RWPE2 (cell line): ENCODE measurements around the gene TRIM56.
"Not testable (repeated sequence)": the region's sequence is repeated elsewhere in the genome, so short reads cannot be mapped to it uniquely, and the experiment has no call there.

Experiments used
- ATAC-seq: fragments of 200-7000 bp; cut with Tn5 transposase; 3 replicates; pipeline ENCODE4 v1.9.1; 2021; ENCODE audit warnings: low read depth
- DNase-seq: peaks from one replicate; pipeline ENCODE4 v3.0.0-alpha.2; 2020; ENCODE audit warnings: low spot score
- H3K27ac ChIP-seq: fragments of 450-650 bp; 2 replicates; pipeline ENCODE4 v1.5.1; 2017; ENCODE audit warnings: mild to moderate bottlenecking; ENCODE audit not compliant: poor library complexity, severe bottlenecking
- H3K27me3 ChIP-seq: fragments of 250-450 bp; sonication (Bioruptor Pico); 2 replicates; pipeline ENCODE4 v1.5.1; 2021; ENCODE audit warnings: mild to moderate bottlenecking, moderate library complexity; ENCODE audit not compliant: insufficient read depth, poor library complexity, severe bottlenecking
- H3K36me3 ChIP-seq: fragments of 250-450 bp; sonication (Bioruptor Pico); 2 replicates; pipeline ENCODE4 v1.5.1; 2020; ENCODE audit warnings: low read depth, mild to moderate bottlenecking, moderate library complexity
- H3K4me1 ChIP-seq: fragments of 250-450 bp; sonication (Bioruptor Pico); 2 replicates; pipeline ENCODE4 v1.5.1; 2021; ENCODE audit warnings: mild to moderate bottlenecking, moderate library complexity; ENCODE audit not compliant: insufficient read depth, poor library complexity, severe bottlenecking
- H3K4me3 ChIP-seq: fragments of 250-450 bp; sonication (Bioruptor Pico); 2 replicates; pipeline ENCODE4 v1.5.1; 2021; ENCODE audit warnings: mild to moderate bottlenecking, moderate library complexity; ENCODE audit not compliant: severe bottlenecking
- H3K9me3 ChIP-seq: fragments of 250-450 bp; sonication (Bioruptor Pico); 2 replicates; pipeline ENCODE4 v1.5.1; 2021; ENCODE audit warnings: mild to moderate bottlenecking, moderate library complexity; ENCODE audit not compliant: severe bottlenecking
- TF ChIP-seq, protein P1 (sequence below): fragments of 450-650 bp; IDR thresholded peaks from one replicate; pipeline ENCODE4 v1.5.1; 2017; ENCODE audit warnings: mild to moderate bottlenecking, moderate library complexity; ENCODE audit not compliant: poor library complexity, severe bottlenecking

Gene TRIM56

DNA sequence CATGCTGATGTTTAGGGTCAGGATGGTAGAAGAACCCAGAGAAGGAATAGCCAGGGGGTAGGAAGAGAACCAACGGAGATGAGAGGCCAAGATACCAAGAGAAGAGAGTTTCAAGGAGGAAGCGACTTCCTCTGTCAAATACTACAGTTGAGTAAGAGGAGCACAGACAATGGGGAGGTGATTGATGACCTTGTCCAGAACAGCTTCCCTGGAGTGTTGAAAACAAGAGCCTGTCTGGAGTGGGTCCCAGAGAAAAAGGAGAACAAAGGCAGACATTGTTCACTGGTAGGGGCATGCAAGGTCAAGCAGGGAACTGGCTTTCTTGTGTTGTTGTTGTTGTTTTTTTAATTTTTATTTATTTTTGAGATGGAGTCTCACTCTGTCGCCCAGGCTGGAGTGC is 9.6 kb upstream of the TRIM56 start:
- DNase-seq (no peak), ATAC-seq (no peak)
- Histone ChIP-seq H3K4me3 (no peak overlapping the region), H3K36me3 (no peaks in the 10 kb centered on the region), H3K4me1 (no peaks in the 10 kb centered on the region), H3K27me3 (no peaks in the 10 kb centered on the region), H3K9me3 (no peaks in the 10 kb centered on the region), H3K27ac (no peak overlapping the region)
- TF ChIP-seq, protein P1, sequence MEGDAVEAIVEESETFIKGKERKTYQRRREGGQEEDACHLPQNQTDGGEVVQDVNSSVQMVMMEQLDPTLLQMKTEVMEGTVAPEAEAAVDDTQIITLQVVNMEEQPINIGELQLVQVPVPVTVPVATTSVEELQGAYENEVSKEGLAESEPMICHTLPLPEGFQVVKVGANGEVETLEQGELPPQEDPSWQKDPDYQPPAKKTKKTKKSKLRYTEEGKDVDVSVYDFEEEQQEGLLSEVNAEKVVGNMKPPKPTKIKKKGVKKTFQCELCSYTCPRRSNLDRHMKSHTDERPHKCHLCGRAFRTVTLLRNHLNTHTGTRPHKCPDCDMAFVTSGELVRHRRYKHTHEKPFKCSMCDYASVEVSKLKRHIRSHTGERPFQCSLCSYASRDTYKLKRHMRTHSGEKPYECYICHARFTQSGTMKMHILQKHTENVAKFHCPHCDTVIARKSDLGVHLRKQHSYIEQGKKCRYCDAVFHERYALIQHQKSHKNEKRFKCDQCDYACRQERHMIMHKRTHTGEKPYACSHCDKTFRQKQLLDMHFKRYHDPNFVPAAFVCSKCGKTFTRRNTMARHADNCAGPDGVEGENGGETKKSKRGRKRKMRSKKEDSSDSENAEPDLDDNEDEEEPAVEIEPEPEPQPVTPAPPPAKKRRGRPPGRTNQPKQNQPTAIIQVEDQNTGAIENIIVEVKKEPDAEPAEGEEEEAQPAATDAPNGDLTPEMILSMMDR, result no peak

DNA sequence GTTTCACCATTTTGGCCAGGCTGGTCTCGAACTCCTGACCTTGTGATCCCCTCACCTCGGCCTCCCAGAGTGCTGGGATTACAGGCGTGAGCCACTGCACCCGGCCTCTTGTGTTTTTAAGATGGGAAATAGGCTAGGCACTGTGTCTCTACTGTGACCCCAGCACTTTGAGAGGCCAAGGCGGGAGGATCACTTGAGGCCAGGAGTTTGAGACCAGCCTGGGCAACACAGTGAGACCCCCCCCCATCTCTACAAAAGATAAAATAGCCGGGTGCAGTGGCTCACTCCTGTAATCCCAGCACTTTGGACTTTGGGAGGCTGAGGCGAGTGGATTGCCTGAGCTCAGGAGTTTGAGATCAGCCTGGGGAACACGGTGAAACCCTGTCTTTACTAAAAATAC is 9.1 kb upstream of the TRIM56 start:
- not testable (repeated sequence) for ATAC-seq, DNase-seq, H3K36me3 ChIP-seq, H3K4me1 ChIP-seq, H3K9me3 ChIP-seq, H3K4me3 ChIP-seq, H3K27ac ChIP-seq, H3K27me3 ChIP-seq

DNA sequence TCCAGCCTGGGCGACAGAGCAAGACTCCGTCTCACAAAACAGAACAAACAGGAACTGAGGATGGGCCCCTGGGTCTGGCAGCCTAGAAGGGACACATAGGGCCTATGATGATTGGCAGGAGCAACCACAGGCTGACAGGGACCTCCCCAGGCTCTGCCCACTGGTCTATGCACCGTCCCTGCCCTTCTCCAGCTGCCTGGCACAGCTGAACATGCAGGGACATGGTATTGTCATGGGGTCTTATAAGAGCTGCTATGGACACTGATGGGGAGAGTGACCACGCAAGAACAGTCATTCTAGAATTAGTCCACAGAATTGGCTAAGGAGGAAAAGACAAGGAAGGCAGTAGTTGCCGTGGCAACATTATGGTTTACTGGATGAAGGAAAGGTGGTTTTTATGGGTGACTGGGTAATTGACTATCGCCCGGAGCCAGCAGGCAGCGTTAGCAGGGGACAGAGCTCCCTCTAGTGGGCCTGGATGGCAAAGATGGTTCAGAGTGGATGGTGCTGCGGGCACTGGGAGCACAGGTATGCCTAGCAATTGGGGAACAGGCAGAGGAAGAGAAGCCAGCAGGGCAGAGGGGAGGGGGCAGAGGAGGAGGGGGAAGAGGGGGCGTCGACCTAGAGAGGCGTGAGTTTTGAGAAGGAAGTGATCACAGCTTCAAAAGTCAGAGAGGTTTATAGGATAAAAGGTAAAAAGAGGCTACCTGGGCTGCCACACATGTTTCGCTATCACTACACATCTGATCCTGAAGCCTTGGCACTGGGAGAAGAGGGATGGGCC is 7.8 kb upstream of the TRIM56 start:
- no peaks in the 10 kb centered on the region for H3K9me3 ChIP-seq
- peak; percentile 78 for DNase-seq
- H3K4me1 ChIP-seq, result no peaks in the 10 kb centered on the region
- no peak overlapping the region for H3K4me3 ChIP-seq
- no peaks in the 10 kb centered on the region for H3K27me3 ChIP-seq
- ATAC-seq, result peak; percentile 99
- H3K27ac ChIP-seq, result no peak overlapping the region
- TF ChIP-seq, protein P1, result peak; percentile 95
- no peaks in the 10 kb centered on the region for H3K36me3 ChIP-seq

DNA sequence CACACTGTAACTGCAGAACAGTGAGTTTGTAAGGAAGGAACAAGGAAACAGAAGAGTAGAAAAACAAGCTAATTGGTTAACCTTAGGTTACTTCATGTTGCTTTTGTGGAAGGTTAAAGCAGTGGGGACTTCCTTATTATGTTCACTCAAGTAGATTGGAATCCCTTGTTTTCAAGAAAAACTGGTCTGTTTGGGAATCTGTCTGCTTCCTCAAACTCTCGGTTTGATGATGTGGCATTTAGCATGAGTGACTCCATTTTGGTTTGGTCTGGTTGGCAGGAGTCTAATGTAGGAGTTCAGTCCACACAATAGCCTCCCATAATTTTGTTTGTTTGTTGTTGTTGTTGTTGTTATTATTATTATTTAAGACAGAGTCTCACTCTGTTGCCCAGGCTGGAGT is 3.8 kb upstream of the TRIM56 start:
- no peaks in the 10 kb centered on the region for H3K27me3 ChIP-seq
- TF ChIP-seq, protein P1, result no peak
- H3K36me3 ChIP-seq, result no peaks in the 10 kb centered on the region; the same call in 1 of the 2 replicates
- no peak overlapping the region for H3K27ac ChIP-seq
- H3K4me1 ChIP-seq, result peaks cover 4% of the 10 kb centered on the region
- no peaks in the 10 kb centered on the region for H3K9me3 ChIP-seq
- ATAC-seq (no peak), DNase-seq (no peak)
- no peak overlapping the region for H3K4me3 ChIP-seq

DNA sequence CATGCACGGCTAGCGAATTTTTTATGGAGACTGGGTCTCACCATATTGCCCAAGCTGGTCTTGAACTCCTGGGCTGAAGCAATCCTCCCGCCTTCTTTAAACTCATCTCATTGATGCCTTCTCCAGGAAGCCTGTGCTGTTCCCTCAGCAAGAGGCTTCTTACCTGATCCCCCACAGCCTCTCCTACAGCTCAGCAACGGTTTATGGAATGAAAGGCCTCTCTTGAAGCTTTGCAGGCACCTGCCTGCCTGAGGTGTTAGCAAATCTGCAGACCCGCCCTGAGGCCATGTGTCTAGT is 468 bp upstream of the TRIM56 start:
- Histone ChIP-seq H3K4me1 (peaks cover 11% of the 10 kb centered on the region), H3K27ac (peak overlapping the region; percentile 95), H3K27me3 (no peaks in the 10 kb centered on the region), H3K4me3 (peak overlapping the region; percentile 57), H3K36me3 (peaks cover 33% of the 10 kb centered on the region), H3K9me3 (no peaks in the 10 kb centered on the region)
- DNase-seq (no peak), ATAC-seq (no peak)
- TF ChIP-seq, protein P1, result no peak
